HG03521 (cell line): ENCODE data around the gene THSD4.
"Not testable (repeated sequence)": the region's sequence is repeated elsewhere in the genome, so short reads cannot be mapped to it uniquely, and the experiment has no call there.

Source experiments
- ATAC-seq: cut with Tn5 transposase; IDR thresholded peaks from one replicate; pipeline ENCODE4 v1.9.1; 2021; ENCODE audit warnings: mild to moderate bottlenecking, moderate library complexity; ENCODE audit not compliant: unreplicated experiment

THSD4 gene

GRCh38 chr15:71252044-71252739 lies 136.9 kb downstream of the THSD4 start:
- ATAC-seq: no peak

GRCh38 chr15:71252740-71253047 lies 137.4 kb downstream of the THSD4 start:
- ATAC-seq: no peak

GRCh38 chr15:71254491-71254890 lies 139.2 kb downstream of the THSD4 start:
- ATAC-seq: no peak

GRCh38 chr15:71256934-71257664 lies 141.8 kb downstream of the THSD4 start:
- no peak for ATAC-seq

GRCh38 chr15:71259866-71260265 lies 144.6 kb downstream of the THSD4 start:
- no peak for ATAC-seq

- ATAC-seq: no peak
These were observed 146.1 kb downstream of the THSD4 start for GRCh38 chr15:71261418-71261817.

- no peak for ATAC-seq
These were observed 146.6 kb downstream of the THSD4 start for GRCh38 chr15:71261909-71262308.

GRCh38 chr15:71262599-71262998 lies 147.3 kb downstream of the THSD4 start:
- no peak for ATAC-seq

GRCh38 chr15:71265606-71266005 lies 150.3 kb downstream of the THSD4 start:
- not testable (repeated sequence) for ATAC-seq

- ATAC-seq: no peak
These were observed 156.1 kb downstream of the THSD4 start for GRCh38 chr15:71271327-71271726.

GRCh38 chr15:71272932-71273331 lies 157.7 kb downstream of the THSD4 start:
- no peak for ATAC-seq

- ATAC-seq: no peak
These were observed 158.6 kb downstream of the THSD4 start for GRCh38 chr15:71273731-71274447.

GRCh38 chr15:71274448-71274798 lies 159.2 kb downstream of the THSD4 start:
- no peak for ATAC-seq

GRCh38 chr15:71275098-71275497 lies 159.8 kb downstream of the THSD4 start:
- no peak for ATAC-seq

- ATAC-seq: no peak
These were observed 160.5 kb downstream of the THSD4 start for GRCh38 chr15:71275566-71276335.

GRCh38 chr15:71276336-71276665 lies 161.0 kb downstream of the THSD4 start:
- ATAC-seq: no peak

- no peak for ATAC-seq
These were observed 163.9 kb downstream of the THSD4 start for GRCh38 chr15:71278989-71279756.

- ATAC-seq: no peak
These were observed 164.5 kb downstream of the THSD4 start for GRCh38 chr15:71279757-71280141.

GRCh38 chr15:71280206-71280605 lies 164.9 kb downstream of the THSD4 start:
- no peak for ATAC-seq

- ATAC-seq: no peak
These were observed 166.0 kb downstream of the THSD4 start for GRCh38 chr15:71281256-71281655.

GRCh38 chr15:71282076-71282475 lies 166.8 kb downstream of the THSD4 start:
- ATAC-seq: no peak
